Measurements from ENCODE around the gene MLLT3.

DNA sequence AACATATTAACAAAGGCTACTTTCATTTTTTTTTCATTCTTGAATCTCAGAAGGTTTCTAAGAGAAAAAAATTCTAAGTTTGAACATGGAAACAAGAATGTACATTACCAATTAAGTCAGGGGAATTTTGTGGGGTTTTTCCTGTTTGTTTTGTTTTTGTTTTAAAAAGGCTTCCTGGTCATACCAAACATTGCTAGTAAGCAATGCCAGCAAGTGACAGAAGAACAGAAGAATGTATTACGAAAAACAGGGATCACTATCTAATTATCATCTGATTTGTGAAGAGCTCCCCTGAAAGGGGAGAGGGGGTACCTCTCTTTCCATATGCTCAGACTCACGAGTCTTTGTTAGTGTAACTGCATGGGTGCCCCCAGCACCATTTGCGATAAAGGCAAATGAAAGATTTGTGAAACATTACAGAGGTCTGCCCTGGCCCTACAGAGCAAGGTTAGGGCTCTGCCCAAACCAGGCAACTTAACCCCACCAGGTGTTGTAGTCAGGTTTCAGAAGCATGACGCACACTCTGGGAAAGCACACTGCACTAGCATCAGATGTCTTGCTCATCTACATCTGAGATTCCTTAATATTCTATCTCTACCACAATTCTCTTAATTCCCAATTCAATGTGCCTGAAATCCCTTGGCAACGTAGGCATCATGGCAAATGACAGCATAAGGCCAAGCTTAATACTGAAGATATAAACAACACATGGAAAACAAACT, 268.2 kb downstream of the MLLT3 start:
- TF ChIP-seq JUN (CRISPR knock-in tag; IDR thresholded peaks at IDR 0.05): no peak
- no peak for TF ChIP-seq FOXP1 (CRISPR knock-in tag; IDR thresholded peaks at IDR 0.05; ENCODE audit: borderline replicate concordance)
- no peak for TF ChIP-seq TEAD4 (CRISPR knock-in tag; IDR thresholded peaks at IDR 0.05)
- TF ChIP-seq, protein P1, sequence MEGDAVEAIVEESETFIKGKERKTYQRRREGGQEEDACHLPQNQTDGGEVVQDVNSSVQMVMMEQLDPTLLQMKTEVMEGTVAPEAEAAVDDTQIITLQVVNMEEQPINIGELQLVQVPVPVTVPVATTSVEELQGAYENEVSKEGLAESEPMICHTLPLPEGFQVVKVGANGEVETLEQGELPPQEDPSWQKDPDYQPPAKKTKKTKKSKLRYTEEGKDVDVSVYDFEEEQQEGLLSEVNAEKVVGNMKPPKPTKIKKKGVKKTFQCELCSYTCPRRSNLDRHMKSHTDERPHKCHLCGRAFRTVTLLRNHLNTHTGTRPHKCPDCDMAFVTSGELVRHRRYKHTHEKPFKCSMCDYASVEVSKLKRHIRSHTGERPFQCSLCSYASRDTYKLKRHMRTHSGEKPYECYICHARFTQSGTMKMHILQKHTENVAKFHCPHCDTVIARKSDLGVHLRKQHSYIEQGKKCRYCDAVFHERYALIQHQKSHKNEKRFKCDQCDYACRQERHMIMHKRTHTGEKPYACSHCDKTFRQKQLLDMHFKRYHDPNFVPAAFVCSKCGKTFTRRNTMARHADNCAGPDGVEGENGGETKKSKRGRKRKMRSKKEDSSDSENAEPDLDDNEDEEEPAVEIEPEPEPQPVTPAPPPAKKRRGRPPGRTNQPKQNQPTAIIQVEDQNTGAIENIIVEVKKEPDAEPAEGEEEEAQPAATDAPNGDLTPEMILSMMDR (IDR thresholded peaks at IDR 0.05): no peak
- TF ChIP-seq ZNF416 (CRISPR knock-in tag; IDR thresholded peaks at IDR 0.05): no peak
- TF ChIP-seq OVOL2 (CRISPR knock-in tag; IDR thresholded peaks at IDR 0.05; ENCODE audit: borderline replicate concordance): no peak
- TF ChIP-seq KAT7 (CRISPR knock-in tag; IDR thresholded peaks at IDR 0.05; ENCODE audit: borderline replicate concordance): no peak
- TF ChIP-seq ZBTB21 (CRISPR knock-in tag; IDR thresholded peaks at IDR 0.05; ENCODE audit: borderline replicate concordance): no peak
- TF ChIP-seq, protein P2, sequence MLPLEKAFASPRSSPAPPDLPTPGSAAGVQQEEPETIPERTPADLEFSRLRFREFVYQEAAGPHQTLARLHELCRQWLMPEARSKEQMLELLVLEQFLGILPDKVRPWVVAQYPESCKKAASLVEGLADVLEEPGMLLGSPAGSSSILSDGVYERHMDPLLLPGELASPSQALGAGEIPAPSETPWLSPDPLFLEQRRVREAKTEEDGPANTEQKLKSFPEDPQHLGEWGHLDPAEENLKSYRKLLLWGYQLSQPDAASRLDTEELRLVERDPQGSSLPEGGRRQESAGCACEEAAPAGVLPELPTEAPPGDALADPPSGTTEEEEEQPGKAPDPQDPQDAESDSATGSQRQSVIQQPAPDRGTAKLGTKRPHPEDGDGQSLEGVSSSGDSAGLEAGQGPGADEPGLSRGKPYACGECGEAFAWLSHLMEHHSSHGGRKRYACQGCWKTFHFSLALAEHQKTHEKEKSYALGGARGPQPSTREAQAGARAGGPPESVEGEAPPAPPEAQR (CRISPR knock-in tag; IDR thresholded peaks at IDR 0.05): no peak
- TF ChIP-seq, protein P3, sequence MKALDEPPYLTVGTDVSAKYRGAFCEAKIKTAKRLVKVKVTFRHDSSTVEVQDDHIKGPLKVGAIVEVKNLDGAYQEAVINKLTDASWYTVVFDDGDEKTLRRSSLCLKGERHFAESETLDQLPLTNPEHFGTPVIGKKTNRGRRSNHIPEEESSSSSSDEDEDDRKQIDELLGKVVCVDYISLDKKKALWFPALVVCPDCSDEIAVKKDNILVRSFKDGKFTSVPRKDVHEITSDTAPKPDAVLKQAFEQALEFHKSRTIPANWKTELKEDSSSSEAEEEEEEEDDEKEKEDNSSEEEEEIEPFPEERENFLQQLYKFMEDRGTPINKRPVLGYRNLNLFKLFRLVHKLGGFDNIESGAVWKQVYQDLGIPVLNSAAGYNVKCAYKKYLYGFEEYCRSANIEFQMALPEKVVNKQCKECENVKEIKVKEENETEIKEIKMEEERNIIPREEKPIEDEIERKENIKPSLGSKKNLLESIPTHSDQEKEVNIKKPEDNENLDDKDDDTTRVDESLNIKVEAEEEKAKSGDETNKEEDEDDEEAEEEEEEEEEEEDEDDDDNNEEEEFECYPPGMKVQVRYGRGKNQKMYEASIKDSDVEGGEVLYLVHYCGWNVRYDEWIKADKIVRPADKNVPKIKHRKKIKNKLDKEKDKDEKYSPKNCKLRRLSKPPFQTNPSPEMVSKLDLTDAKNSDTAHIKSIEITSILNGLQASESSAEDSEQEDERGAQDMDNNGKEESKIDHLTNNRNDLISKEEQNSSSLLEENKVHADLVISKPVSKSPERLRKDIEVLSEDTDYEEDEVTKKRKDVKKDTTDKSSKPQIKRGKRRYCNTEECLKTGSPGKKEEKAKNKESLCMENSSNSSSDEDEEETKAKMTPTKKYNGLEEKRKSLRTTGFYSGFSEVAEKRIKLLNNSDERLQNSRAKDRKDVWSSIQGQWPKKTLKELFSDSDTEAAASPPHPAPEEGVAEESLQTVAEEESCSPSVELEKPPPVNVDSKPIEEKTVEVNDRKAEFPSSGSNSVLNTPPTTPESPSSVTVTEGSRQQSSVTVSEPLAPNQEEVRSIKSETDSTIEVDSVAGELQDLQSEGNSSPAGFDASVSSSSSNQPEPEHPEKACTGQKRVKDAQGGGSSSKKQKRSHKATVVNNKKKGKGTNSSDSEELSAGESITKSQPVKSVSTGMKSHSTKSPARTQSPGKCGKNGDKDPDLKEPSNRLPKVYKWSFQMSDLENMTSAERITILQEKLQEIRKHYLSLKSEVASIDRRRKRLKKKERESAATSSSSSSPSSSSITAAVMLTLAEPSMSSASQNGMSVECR (CRISPR knock-in tag; IDR thresholded peaks at IDR 0.05; ENCODE audit: borderline replicate concordance): no peak
- no peak for TF ChIP-seq SP1 (CRISPR knock-in tag; conservative IDR thresholded peaks at IDR 0.05)
- TF ChIP-seq, protein P4, sequence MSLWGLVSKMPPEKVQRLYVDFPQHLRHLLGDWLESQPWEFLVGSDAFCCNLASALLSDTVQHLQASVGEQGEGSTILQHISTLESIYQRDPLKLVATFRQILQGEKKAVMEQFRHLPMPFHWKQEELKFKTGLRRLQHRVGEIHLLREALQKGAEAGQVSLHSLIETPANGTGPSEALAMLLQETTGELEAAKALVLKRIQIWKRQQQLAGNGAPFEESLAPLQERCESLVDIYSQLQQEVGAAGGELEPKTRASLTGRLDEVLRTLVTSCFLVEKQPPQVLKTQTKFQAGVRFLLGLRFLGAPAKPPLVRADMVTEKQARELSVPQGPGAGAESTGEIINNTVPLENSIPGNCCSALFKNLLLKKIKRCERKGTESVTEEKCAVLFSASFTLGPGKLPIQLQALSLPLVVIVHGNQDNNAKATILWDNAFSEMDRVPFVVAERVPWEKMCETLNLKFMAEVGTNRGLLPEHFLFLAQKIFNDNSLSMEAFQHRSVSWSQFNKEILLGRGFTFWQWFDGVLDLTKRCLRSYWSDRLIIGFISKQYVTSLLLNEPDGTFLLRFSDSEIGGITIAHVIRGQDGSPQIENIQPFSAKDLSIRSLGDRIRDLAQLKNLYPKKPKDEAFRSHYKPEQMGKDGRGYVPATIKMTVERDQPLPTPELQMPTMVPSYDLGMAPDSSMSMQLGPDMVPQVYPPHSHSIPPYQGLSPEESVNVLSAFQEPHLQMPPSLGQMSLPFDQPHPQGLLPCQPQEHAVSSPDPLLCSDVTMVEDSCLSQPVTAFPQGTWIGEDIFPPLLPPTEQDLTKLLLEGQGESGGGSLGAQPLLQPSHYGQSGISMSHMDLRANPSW (CRISPR knock-in tag; conservative IDR thresholded peaks at IDR 0.05; ENCODE audit: low read depth): no peak
